ENCODE measurements around the gene BRMS1L. TPM values are rescaled to one million over a fixed set of nuclear protein-coding genes. Genes with fewer than 3 reads are reported as not detected.

Gene BRMS1L
- total RNA-seq, 2 experiments from 2014 or later = 4.5 to 5.7 TPM

DNA sequence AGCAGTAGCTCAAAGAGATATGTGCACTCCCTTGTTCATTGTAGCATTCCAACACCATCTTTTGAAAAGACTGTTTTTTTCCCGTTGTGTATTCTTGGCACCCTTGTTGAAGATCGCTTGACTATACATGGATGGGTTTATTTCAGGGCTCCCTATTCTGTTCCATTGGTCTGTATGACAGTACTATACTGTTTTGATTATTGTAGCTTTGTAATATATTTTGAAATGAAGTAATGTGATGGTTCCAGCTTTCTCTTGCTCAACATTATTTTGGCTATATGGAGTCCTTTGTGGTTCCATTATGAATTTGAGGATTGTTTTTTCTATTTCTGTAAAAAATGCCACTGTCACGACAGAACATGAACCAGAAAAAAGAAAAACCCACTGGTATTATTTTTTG lies 25.7 kb downstream of the BRMS1L start:
- DNase-seq (ENCODE audit: low spot score) = no peak
- CTCF ChIA-PET (ENCODE audit: unreplicated experiment) = no interaction called here
- POLR2A ChIA-PET = no interaction called here
- no peak overlapping the region for H3K4me2 ChIP-seq (ENCODE audit: low read length)
- H3K9me2 ChIP-seq (ENCODE audit: insufficient read depth, low read length) = no peaks in the 10 kb centered on the region
- H3K4me3 ChIP-seq (ENCODE audit: low read depth, low read length, poor library complexity, severe bottlenecking) = no peak overlapping the region
- peaks cover 27% of the 10 kb centered on the region for H3K36me3 ChIP-seq (ENCODE audit: insufficient read depth, low read length)
- no TSS peak for BruUV-seq (replicated peaks)
- TF ChIP-seq, protein P1, sequence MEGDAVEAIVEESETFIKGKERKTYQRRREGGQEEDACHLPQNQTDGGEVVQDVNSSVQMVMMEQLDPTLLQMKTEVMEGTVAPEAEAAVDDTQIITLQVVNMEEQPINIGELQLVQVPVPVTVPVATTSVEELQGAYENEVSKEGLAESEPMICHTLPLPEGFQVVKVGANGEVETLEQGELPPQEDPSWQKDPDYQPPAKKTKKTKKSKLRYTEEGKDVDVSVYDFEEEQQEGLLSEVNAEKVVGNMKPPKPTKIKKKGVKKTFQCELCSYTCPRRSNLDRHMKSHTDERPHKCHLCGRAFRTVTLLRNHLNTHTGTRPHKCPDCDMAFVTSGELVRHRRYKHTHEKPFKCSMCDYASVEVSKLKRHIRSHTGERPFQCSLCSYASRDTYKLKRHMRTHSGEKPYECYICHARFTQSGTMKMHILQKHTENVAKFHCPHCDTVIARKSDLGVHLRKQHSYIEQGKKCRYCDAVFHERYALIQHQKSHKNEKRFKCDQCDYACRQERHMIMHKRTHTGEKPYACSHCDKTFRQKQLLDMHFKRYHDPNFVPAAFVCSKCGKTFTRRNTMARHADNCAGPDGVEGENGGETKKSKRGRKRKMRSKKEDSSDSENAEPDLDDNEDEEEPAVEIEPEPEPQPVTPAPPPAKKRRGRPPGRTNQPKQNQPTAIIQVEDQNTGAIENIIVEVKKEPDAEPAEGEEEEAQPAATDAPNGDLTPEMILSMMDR (conservative IDR thresholded peaks at IDR 0.05; ENCODE audit: low read length) = no peak
- TF ChIP-seq EZH2phosphoT487 (IDR thresholded peaks at IDR 0.05; ENCODE audit: borderline replicate concordance, low read depth, low read length) = no peak
- H3K4me1 ChIP-seq (ENCODE audit: insufficient read depth, low read length, poor library complexity, severe bottlenecking) = peaks cover 44% of the 10 kb centered on the region
- peaks cover 15% of the 10 kb centered on the region; the same call in 1 of the 2 replicates for H3K9me3 ChIP-seq (ENCODE audit: low read length)
- H4K20me1 ChIP-seq (ENCODE audit: insufficient read depth, low read length) = no peaks in the 10 kb centered on the region
- H3K79me2 ChIP-seq (ENCODE audit: insufficient read depth, low read depth, low read length) = peaks cover 4% of the 10 kb centered on the region; the same call in 1 of the 2 replicates
- intact Hi-C loops (cut with micrococcal nuclease; ENCODE audit: unreplicated experiment) = loop anchor here (10.0 kb wide), 2 partner anchors 463 to 523 kb away; no protein-coding TSS in a partner anchor
- no peak overlapping the region for H3K27ac ChIP-seq (ENCODE audit: low read depth, low read length, poor library complexity, severe bottlenecking)
- H2AFZ ChIP-seq (ENCODE audit: low read length) = no peak overlapping the region

DNA sequence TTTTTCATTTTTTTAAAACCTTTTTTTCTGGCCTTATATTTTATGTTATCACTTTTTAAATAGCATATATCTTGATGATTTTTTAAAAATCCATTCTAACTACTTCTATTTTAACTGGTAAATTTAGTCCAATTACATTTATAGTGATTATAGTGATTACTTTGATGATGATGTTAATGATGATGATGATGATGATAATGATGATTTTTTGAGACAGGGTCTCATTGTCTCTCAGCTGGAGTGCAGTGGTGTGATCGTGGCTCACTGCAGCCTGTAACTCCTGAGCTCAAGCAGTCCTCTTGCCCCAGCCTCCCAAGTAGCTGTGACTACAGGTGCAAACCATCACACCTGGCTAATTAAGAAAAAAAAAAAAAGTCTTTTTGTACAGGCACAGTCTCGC lies 27.1 kb downstream of the BRMS1L start:
- peaks cover 15% of the 10 kb centered on the region; the same call in 1 of the 2 replicates for H3K9me3 ChIP-seq (ENCODE audit: low read length)
- H3K9me2 ChIP-seq (ENCODE audit: insufficient read depth, low read length) = no peaks in the 10 kb centered on the region
- peaks cover 8% of the 10 kb centered on the region; the same call in 1 of the 2 replicates for H3K79me2 ChIP-seq (ENCODE audit: insufficient read depth, low read depth, low read length)
- ChIA-PET POLR2A (interaction anchor here (1.2 to 2.4 kb wide), 3 partner anchors 19 to 79 kb away, joined by 3 to 17 read pairs (median 5); partner anchors contain the start of gene BRMS1L), CTCF (ENCODE audit: unreplicated experiment) (no interaction called here)
- no peak overlapping the region for H3K4me3 ChIP-seq (ENCODE audit: low read depth, low read length, poor library complexity, severe bottlenecking)
- no peak for TF ChIP-seq EZH2phosphoT487 (IDR thresholded peaks at IDR 0.05; ENCODE audit: borderline replicate concordance, low read depth, low read length)
- TF ChIP-seq, protein P1 (conservative IDR thresholded peaks at IDR 0.05; ENCODE audit: low read length) = no peak
- no peaks in the 10 kb centered on the region for H4K20me1 ChIP-seq (ENCODE audit: insufficient read depth, low read length)
- H3K36me3 ChIP-seq (ENCODE audit: insufficient read depth, low read length) = peaks cover 21% of the 10 kb centered on the region
- H3K4me1 ChIP-seq (ENCODE audit: insufficient read depth, low read length, poor library complexity, severe bottlenecking) = peaks cover 48% of the 10 kb centered on the region
- H3K27ac ChIP-seq (ENCODE audit: low read depth, low read length, poor library complexity, severe bottlenecking) = no peak overlapping the region
- DNase-seq (ENCODE audit: low spot score) = no peak
- no TSS peak for BruUV-seq (replicated peaks)
- H2AFZ ChIP-seq (ENCODE audit: low read length) = no peak overlapping the region
- intact Hi-C loops (cut with micrococcal nuclease; ENCODE audit: unreplicated experiment) = loop anchor here (10.0 kb wide), 2 partner anchors 462 to 522 kb away; no protein-coding TSS in a partner anchor
- no peak overlapping the region for H3K4me2 ChIP-seq (ENCODE audit: low read length)

DNA sequence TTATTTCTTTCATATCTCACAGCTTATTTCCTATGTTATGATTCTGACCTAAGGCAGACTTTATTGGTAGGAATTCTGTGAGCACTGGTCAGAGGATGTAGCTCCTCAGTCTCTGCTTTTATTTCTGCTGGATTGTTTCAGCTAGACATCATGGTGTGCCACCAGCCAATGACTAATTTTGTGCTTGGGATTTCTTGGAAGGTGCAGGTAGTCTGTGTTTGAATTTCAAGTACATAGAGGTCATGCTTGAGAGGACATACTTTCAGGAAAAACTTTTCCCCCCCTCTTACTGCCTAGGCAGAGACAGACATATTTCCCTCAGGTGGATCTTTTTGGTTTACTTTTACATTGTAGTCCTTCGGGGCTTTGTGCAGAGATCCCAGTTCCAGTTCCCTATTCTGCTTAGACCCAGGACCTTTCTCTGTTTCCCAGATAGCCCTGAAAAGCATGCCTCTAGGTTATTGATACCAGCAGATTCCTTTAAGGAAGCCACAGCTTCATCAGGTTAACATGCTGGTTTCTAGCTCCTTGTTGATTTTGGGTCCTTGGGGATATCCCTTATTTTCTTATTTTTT lies 28.6 kb downstream of the BRMS1L start:
- no peak for TF ChIP-seq EZH2phosphoT487 (IDR thresholded peaks at IDR 0.05; ENCODE audit: borderline replicate concordance, low read depth, low read length)
- TF ChIP-seq, protein P1 (conservative IDR thresholded peaks at IDR 0.05; ENCODE audit: low read length) = no peak
- intact Hi-C loops (cut with micrococcal nuclease; ENCODE audit: unreplicated experiment) = loop anchor here (10.0 kb wide), 2 partner anchors 460 to 520 kb away; no protein-coding TSS in a partner anchor
- H3K9me2 ChIP-seq (ENCODE audit: insufficient read depth, low read length) = no peaks in the 10 kb centered on the region
- peaks cover 15% of the 10 kb centered on the region; the same call in 1 of the 2 replicates for H3K9me3 ChIP-seq (ENCODE audit: low read length)
- H4K20me1 ChIP-seq (ENCODE audit: insufficient read depth, low read length) = no peaks in the 10 kb centered on the region
- peak; percentile 16 for DNase-seq (ENCODE audit: low spot score)
- peak overlapping the region; percentile 71 for H3K4me2 ChIP-seq (ENCODE audit: low read length)
- peaks cover 31% of the 10 kb centered on the region for H3K36me3 ChIP-seq (ENCODE audit: insufficient read depth, low read length)
- peaks cover 8% of the 10 kb centered on the region; the same call in 1 of the 2 replicates for H3K79me2 ChIP-seq (ENCODE audit: insufficient read depth, low read depth, low read length)
- H3K27ac ChIP-seq (ENCODE audit: low read depth, low read length, poor library complexity, severe bottlenecking) = peak overlapping the region; percentile 82
- ChIA-PET POLR2A (interaction anchor here (0.6 to 2.4 kb wide), 7 partner anchors 13 to 864 kb away, joined by 3 to 17 read pairs (median 4); partner anchors contain the start of gene BRMS1L), CTCF (ENCODE audit: unreplicated experiment) (no interaction called here)
- H3K4me3 ChIP-seq (ENCODE audit: low read depth, low read length, poor library complexity, severe bottlenecking) = no peak overlapping the region
- no TSS peak for BruUV-seq (replicated peaks)
- no peak overlapping the region for H2AFZ ChIP-seq (ENCODE audit: low read length)
- H3K4me1 ChIP-seq (ENCODE audit: insufficient read depth, low read length, poor library complexity, severe bottlenecking) = peaks cover 52% of the 10 kb centered on the region

Data from OCI-LY7 (cell line).